ENCODE results near the gene TTI1. TPM values are rescaled to one million over a fixed set of nuclear protein-coding genes. Genes with fewer than 3 reads are reported as not detected.

TTI1 gene
- polyA plus RNA-seq, 1 donor from 2014 or later, result 20.0 TPM

DNA sequence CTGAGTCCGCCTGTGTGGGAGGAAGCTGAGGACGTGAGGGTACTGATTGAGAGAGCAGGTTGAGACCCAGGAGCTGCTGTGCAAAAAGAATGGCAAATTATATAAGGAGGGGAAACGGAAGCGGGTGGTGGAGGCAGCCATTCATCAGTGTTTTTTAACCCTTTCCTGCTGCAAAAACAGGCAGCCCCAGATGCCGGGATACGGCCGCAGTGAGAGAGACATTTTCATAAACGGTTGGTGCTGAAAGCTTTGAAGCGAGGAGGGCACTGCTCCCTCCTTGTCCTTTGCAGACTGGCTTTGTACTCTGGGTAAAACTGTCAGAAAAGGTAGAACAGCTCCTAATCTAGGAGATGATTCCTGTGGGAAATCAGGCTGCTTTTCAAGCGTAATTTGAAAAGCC lies 56.4 kb downstream of the TTI1 start:
- Histone ChIP-seq H3K4me3 (ENCODE audit: low read length) (peak overlapping the region; percentile 50), H2AFZ (ENCODE audit: low read depth, low read length) (no peak overlapping the region), H3K27ac (ENCODE audit: low read length) (peak overlapping the region; percentile 59)

DNA sequence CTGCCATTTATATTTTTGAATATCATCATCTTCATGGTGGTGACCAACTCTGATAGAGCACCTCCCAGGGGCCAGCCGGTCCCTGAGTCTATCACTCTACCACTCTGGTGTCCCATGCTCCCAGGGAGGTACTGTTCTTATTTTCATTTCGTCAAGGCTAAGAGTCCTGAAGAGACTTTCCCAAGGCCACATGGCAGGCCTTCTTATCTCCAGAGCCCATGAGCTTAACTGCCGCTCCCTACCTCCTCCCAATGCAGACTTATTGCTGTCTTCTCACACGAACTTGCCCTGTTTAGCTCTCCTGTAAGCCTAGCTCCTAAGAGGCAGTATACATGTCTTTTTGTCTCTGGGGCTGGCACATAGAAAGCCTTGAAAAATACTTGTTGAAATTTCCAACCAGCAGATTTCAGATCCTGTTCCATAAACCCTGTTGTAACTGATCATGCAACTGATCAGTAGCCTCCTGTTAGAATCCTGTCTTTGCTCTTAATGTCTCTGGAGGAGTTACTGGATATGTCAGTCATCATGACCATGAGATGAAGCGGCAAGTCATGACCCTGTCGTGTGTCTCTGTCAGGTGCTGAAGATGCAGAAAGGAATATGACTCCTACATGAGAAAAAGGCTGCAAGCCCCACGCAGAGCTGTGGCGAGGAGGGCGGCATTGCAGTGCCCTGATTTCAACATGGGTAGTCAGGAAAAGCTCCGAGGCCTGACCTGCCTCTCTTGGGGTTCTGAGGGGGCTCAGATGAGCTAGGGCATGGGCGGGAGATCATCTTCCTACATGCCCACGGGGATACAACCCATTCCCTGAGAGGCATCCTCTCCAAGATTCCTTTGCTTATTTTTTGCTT lies 60.0 kb downstream of the TTI1 start:
- Histone ChIP-seq H3K27ac (ENCODE audit: low read length) (no peak overlapping the region), H3K36me3 (ENCODE audit: insufficient read depth, low read length) (no peaks in the 10 kb centered on the region), H3K27me3 (ENCODE audit: insufficient read depth, low read depth, low read length) (no peaks in the 10 kb centered on the region), H4K20me1 (ENCODE audit: insufficient read depth) (no peaks in the 10 kb centered on the region), H3K9me3 (ENCODE audit: low read length) (no peaks in the 10 kb centered on the region), H3K9ac (ENCODE audit: low read length) (no peak overlapping the region), H3K79me2 (replicated peaks; ENCODE audit: insufficient read depth, low read length) (no peaks in the 10 kb centered on the region), H3K4me3 (ENCODE audit: low read length) (no peak overlapping the region), H3K9me2 (ENCODE audit: insufficient read depth, low read length) (no peaks in the 10 kb centered on the region), H2AFZ (ENCODE audit: low read depth, low read length) (no peak overlapping the region), H3K4me2 (ENCODE audit: low read length) (no peak overlapping the region), H3F3A (ENCODE audit: insufficient read depth, low read length, poor library complexity, severe bottlenecking) (no peaks in the 10 kb centered on the region)
- no peak for TF ChIP-seq RAD21 (conservative IDR thresholded peaks at IDR 0.05)
- no peak for TF ChIP-seq EZH2 (IDR thresholded peaks at IDR 0.05; ENCODE audit: borderline replicate concordance, insufficient read depth, low read length, poor library complexity, severe bottlenecking)
- TF ChIP-seq SMC3 (conservative IDR thresholded peaks at IDR 0.05; ENCODE audit: poor library complexity), result no peak
- TF ChIP-seq, protein P1, sequence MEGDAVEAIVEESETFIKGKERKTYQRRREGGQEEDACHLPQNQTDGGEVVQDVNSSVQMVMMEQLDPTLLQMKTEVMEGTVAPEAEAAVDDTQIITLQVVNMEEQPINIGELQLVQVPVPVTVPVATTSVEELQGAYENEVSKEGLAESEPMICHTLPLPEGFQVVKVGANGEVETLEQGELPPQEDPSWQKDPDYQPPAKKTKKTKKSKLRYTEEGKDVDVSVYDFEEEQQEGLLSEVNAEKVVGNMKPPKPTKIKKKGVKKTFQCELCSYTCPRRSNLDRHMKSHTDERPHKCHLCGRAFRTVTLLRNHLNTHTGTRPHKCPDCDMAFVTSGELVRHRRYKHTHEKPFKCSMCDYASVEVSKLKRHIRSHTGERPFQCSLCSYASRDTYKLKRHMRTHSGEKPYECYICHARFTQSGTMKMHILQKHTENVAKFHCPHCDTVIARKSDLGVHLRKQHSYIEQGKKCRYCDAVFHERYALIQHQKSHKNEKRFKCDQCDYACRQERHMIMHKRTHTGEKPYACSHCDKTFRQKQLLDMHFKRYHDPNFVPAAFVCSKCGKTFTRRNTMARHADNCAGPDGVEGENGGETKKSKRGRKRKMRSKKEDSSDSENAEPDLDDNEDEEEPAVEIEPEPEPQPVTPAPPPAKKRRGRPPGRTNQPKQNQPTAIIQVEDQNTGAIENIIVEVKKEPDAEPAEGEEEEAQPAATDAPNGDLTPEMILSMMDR (IDR thresholded peaks at IDR 0.05; ENCODE audit: poor library complexity, severe bottlenecking), result no peak
- TF ChIP-seq TAF1 (IDR thresholded peaks at IDR 0.05; ENCODE audit: low read depth), result no peak
- no peak for TF ChIP-seq MXI1 (conservative IDR thresholded peaks at IDR 0.05; ENCODE audit: poor library complexity, severe bottlenecking)
- TF ChIP-seq, protein P2, sequence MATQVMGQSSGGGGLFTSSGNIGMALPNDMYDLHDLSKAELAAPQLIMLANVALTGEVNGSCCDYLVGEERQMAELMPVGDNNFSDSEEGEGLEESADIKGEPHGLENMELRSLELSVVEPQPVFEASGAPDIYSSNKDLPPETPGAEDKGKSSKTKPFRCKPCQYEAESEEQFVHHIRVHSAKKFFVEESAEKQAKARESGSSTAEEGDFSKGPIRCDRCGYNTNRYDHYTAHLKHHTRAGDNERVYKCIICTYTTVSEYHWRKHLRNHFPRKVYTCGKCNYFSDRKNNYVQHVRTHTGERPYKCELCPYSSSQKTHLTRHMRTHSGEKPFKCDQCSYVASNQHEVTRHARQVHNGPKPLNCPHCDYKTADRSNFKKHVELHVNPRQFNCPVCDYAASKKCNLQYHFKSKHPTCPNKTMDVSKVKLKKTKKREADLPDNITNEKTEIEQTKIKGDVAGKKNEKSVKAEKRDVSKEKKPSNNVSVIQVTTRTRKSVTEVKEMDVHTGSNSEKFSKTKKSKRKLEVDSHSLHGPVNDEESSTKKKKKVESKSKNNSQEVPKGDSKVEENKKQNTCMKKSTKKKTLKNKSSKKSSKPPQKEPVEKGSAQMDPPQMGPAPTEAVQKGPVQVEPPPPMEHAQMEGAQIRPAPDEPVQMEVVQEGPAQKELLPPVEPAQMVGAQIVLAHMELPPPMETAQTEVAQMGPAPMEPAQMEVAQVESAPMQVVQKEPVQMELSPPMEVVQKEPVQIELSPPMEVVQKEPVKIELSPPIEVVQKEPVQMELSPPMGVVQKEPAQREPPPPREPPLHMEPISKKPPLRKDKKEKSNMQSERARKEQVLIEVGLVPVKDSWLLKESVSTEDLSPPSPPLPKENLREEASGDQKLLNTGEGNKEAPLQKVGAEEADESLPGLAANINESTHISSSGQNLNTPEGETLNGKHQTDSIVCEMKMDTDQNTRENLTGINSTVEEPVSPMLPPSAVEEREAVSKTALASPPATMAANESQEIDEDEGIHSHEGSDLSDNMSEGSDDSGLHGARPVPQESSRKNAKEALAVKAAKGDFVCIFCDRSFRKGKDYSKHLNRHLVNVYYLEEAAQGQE (IDR thresholded peaks at IDR 0.05; ENCODE audit: borderline replicate concordance), result no peak
- no peak for TF ChIP-seq EP300 (conservative IDR thresholded peaks at IDR 0.05; ENCODE audit: poor library complexity, severe bottlenecking)
- TF ChIP-seq POLR2AphosphoS5 (IDR thresholded peaks at IDR 0.05), result no peak

More for the DNA sequence above, 56.4 kb downstream of the TTI1 start:
- Histone ChIP-seq H3K79me2 (replicated peaks; ENCODE audit: insufficient read depth, low read length) (no peaks in the 10 kb centered on the region), H4K20me1 (ENCODE audit: insufficient read depth) (no peaks in the 10 kb centered on the region), H3K9ac (ENCODE audit: low read length) (peak overlapping the region; percentile 40), H3K27me3 (ENCODE audit: insufficient read depth, low read depth, low read length) (no peaks in the 10 kb centered on the region), H3K9me3 (ENCODE audit: low read length) (no peaks in the 10 kb centered on the region), H3F3A (ENCODE audit: insufficient read depth, low read length, poor library complexity, severe bottlenecking) (no peaks in the 10 kb centered on the region), H3K9me2 (ENCODE audit: insufficient read depth, low read length) (no peaks in the 10 kb centered on the region), H3K4me2 (ENCODE audit: low read length) (no peak overlapping the region), H3K36me3 (ENCODE audit: insufficient read depth, low read length) (no peaks in the 10 kb centered on the region)
- TF ChIP-seq EZH2 (IDR thresholded peaks at IDR 0.05; ENCODE audit: borderline replicate concordance, insufficient read depth, low read length, poor library complexity, severe bottlenecking) (no peak), RAD21 (conservative IDR thresholded peaks at IDR 0.05) (peak; percentile 31), TAF1 (IDR thresholded peaks at IDR 0.05; ENCODE audit: low read depth) (no peak), SMC3 (conservative IDR thresholded peaks at IDR 0.05; ENCODE audit: poor library complexity) (peak; percentile 29)
- TF ChIP-seq, protein P1 (IDR thresholded peaks at IDR 0.05; ENCODE audit: poor library complexity, severe bottlenecking), result no peak

Data from neural cell (in vitro differentiated cells).